ENCODE results near the gene CX3CL1. TPM values are rescaled to one million over a fixed set of nuclear protein-coding genes. Genes with fewer than 3 reads are reported as not detected.

CX3CL1 gene
- total RNA-seq, 4 donors from 2014 or later: 1.7 to 13.5 (median 1.8) TPM; not detected in 1

DNA sequence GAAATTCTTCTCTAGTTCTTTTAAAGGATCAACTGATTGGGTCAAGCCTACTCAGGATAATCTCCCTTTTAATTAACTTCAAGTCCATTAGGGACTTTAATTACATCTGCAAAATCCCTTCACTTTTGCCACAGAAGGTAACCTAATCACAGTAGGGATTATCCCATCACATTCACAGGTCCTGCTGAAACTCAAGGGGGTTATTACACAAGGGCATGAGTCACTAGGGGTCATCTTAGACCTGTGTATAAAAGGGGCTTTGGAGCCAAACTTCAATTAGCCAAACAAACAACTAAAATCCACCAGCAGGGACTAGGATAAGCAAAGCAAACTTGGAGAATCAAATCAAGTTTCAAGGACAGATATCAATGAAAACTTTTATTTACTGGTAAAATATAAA is 55.5 kb downstream of the CX3CL1 start:
- TF ChIP-seq, protein P1, sequence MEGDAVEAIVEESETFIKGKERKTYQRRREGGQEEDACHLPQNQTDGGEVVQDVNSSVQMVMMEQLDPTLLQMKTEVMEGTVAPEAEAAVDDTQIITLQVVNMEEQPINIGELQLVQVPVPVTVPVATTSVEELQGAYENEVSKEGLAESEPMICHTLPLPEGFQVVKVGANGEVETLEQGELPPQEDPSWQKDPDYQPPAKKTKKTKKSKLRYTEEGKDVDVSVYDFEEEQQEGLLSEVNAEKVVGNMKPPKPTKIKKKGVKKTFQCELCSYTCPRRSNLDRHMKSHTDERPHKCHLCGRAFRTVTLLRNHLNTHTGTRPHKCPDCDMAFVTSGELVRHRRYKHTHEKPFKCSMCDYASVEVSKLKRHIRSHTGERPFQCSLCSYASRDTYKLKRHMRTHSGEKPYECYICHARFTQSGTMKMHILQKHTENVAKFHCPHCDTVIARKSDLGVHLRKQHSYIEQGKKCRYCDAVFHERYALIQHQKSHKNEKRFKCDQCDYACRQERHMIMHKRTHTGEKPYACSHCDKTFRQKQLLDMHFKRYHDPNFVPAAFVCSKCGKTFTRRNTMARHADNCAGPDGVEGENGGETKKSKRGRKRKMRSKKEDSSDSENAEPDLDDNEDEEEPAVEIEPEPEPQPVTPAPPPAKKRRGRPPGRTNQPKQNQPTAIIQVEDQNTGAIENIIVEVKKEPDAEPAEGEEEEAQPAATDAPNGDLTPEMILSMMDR (IDR thresholded peaks at IDR 0.05): no peak
- TF ChIP-seq POLR2AphosphoS5 (IDR thresholded peaks at IDR 0.05) (no peak), POLR2A (IDR thresholded peaks at IDR 0.05) (no peak), EP300 (IDR thresholded peaks at IDR 0.05; ENCODE audit: low read depth) (no peak)
- in situ Hi-C loops (cut with MboI; ENCODE audit: low pct_ligation_motif_present in 1 of 4, low pct_unique_long_range_greater_than_20kb in 1 of 4, low sequenced_read_pairs in 3 of 4) (loop anchor here in 2 of 4 donors (10.0 kb wide), 1 partner anchor 87 kb away; no protein-coding TSS in a partner anchor), intact Hi-C loops (cut with DNase I; ENCODE audit: low total_unique reads) (no loop called here)

GRCh38 chr16:57430955-57431354 is 58.7 kb downstream of the CX3CL1 start:
- no peaks in the 10 kb centered on the region for H3K9me3 ChIP-seq
- in situ Hi-C loops (cut with MboI; ENCODE audit: low pct_ligation_motif_present in 1 of 4, low pct_unique_long_range_greater_than_20kb in 1 of 4, low sequenced_read_pairs in 3 of 4): no loop called here
- H3K27me3 ChIP-seq: no peaks in the 10 kb centered on the region
- H3K36me3 ChIP-seq: peaks cover 0 to 65% (median 35%) of the 10 kb centered on the region in 4 donors
- no peak overlapping the region for H3K27ac ChIP-seq
- no peaks in the 10 kb centered on the region for H3K4me1 ChIP-seq
- H3K4me3 ChIP-seq: no peak overlapping the region
- intact Hi-C loops (cut with DNase I; ENCODE audit: low total_unique reads): no loop called here
- DNase-seq: no peak
- TF ChIP-seq POLR2A (IDR thresholded peaks at IDR 0.05) (no peak), POLR2AphosphoS5 (IDR thresholded peaks at IDR 0.05) (no peak), EP300 (IDR thresholded peaks at IDR 0.05; ENCODE audit: low read depth) (no peak)
- TF ChIP-seq, protein P1 (IDR thresholded peaks at IDR 0.05): no peak
- 84 to 91% methylated on average over 4 to 5 of the region's 5 CpGs for WGBS, 2 donors (ENCODE audit: low coverage in 1 of 2)

More for the DNA sequence above, 55.5 kb downstream of the CX3CL1 start:
- DNase-seq: no peak
- H3K27ac ChIP-seq: no peak overlapping the region
- H3K9me3 ChIP-seq: no peaks in the 10 kb centered on the region
- no peaks in the 10 kb centered on the region for H3K4me1 ChIP-seq
- peaks cover 0 to 34% (median 20%) of the 10 kb centered on the region in 4 donors for H3K36me3 ChIP-seq
- no peak overlapping the region for H3K4me3 ChIP-seq
- H3K27me3 ChIP-seq: no peaks in the 10 kb centered on the region

GRCh38 chr16:57432505-57432904 is 60.2 kb downstream of the CX3CL1 start:
- Histone ChIP-seq H3K27me3 (no peaks in the 10 kb centered on the region), H3K4me3 (no peak overlapping the region), H3K4me1 (no peaks in the 10 kb centered on the region), H3K36me3 (peaks cover 0 to 70% (median 38%) of the 10 kb centered on the region in 4 donors), H3K9me3 (no peaks in the 10 kb centered on the region), H3K27ac (no peak overlapping the region)
- in situ Hi-C loops (cut with MboI; ENCODE audit: low pct_ligation_motif_present in 1 of 4, low pct_unique_long_range_greater_than_20kb in 1 of 4, low sequenced_read_pairs in 3 of 4) (no loop called here), intact Hi-C loops (cut with DNase I; ENCODE audit: low total_unique reads) (no loop called here)
- DNase-seq: no peak
- no peak for TF ChIP-seq EP300 (IDR thresholded peaks at IDR 0.05; ENCODE audit: low read depth)
- TF ChIP-seq, protein P1 (IDR thresholded peaks at IDR 0.05): no peak
- no peak for TF ChIP-seq POLR2AphosphoS5 (IDR thresholded peaks at IDR 0.05)
- no peak for TF ChIP-seq POLR2A (IDR thresholded peaks at IDR 0.05)
- WGBS, 2 donors (ENCODE audit: low coverage in 1 of 2): 90 to 94% methylated on average over 1 to 2 of the region's 2 CpGs

GRCh38 chr16:57432989-57433388 is 60.7 kb downstream of the CX3CL1 start:
- in situ Hi-C loops (cut with MboI; ENCODE audit: low pct_ligation_motif_present in 1 of 4, low pct_unique_long_range_greater_than_20kb in 1 of 4, low sequenced_read_pairs in 3 of 4): no loop called here
- Histone ChIP-seq H3K4me3 (no peak overlapping the region), H3K36me3 (peaks cover 0 to 70% (median 38%) of the 10 kb centered on the region in 4 donors), H3K27me3 (no peaks in the 10 kb centered on the region), H3K9me3 (no peaks in the 10 kb centered on the region), H3K4me1 (no peaks in the 10 kb centered on the region), H3K27ac (no peak overlapping the region)
- 89% methylated on average over 3 of the region's 3 CpGs; no CpG with 5 or more reads in 1 of the 2 donors for WGBS, 2 donors (ENCODE audit: low coverage in 1 of 2)
- no peak for DNase-seq
- TF ChIP-seq POLR2AphosphoS5 (IDR thresholded peaks at IDR 0.05): no peak
- TF ChIP-seq, protein P1 (IDR thresholded peaks at IDR 0.05): no peak
- no peak for TF ChIP-seq POLR2A (IDR thresholded peaks at IDR 0.05)
- intact Hi-C loops (cut with DNase I; ENCODE audit: low total_unique reads): no loop called here
